Transverse colon (tissue), 4 donors: ENCODE measurements around the gene LHX3. TPM values are rescaled to one million over a fixed set of nuclear protein-coding genes. Genes with fewer than 3 reads are reported as not detected.

Experiments used
- DNase-seq: peaks from one replicate; pipeline ENCODE4 v3.0.0-alpha.2; 2019
- H3K27ac ChIP-seq, 4 donors: fragments of 200-600 bp; sonication (generic); 2 replicates each; pipeline ENCODE4 v1.5.1; 2016 to 2018; ENCODE audit warnings: inconsistent platforms in 4 of 4
- H3K27me3 ChIP-seq: fragments of 200-600 bp; sonication (generic); 2 replicates; pipeline ENCODE4 v1.5.1; 2017; ENCODE audit warnings: inconsistent platforms
- H3K36me3 ChIP-seq, 4 donors: fragments of 200-600 bp; sonication (generic); 2 replicates each; pipeline ENCODE4 v1.5.1; 2017 to 2019; ENCODE audit warnings: inconsistent platforms in 4 of 4
- H3K4me1 ChIP-seq, 4 donors: fragments of 200-600 bp; sonication (generic); 2 replicates each; pipeline ENCODE4 v1.5.1; 2017 to 2020; ENCODE audit warnings: inconsistent platforms in 4 of 4
- H3K4me3 ChIP-seq, 4 donors: fragments of 200-600 bp; sonication (generic); 1 replicate in 1 of 4; 2 replicates in 3 of 4; pipeline versions ENCODE4 v1.5.1 to v1.6.1; 2017 to 2019; ENCODE audit warnings: inconsistent platforms in 4 of 4
- H3K9me3 ChIP-seq, 2 donors: fragments of 200-600 bp; sonication (generic); 2 replicates each; pipeline ENCODE4 v1.5.1; 2017 to 2019; ENCODE audit warnings: inconsistent platforms in 2 of 2
- CTCF ChIP-seq, 5 experiments: fragments of 200-600 bp in 3 of 5; fragments of 450-650 bp in 2 of 5; sonication (generic) in 3 of 5; IDR thresholded peaks; 1 replicate in 2 of 5; 2 replicates in 3 of 5; pipeline ENCODE4 v1.5.1; 2016 to 2017; ENCODE audit warnings: antibody characterized with exemption in 5 of 5, inconsistent platforms in 3 of 5, mild to moderate bottlenecking in 2 of 5, moderate library complexity in 1 of 5
- EP300 ChIP-seq: sonication (generic); formaldehyde crosslinking; IDR thresholded peaks from one replicate; pipeline ENCODE4 v1.6.1; 2017; ENCODE audit warnings: antibody characterized with exemption, low read depth
- POLR2A ChIP-seq: fragments of 450-650 bp; IDR thresholded peaks from one replicate; pipeline ENCODE4 v1.6.1; 2016; ENCODE audit warnings: antibody characterized with exemption, mild to moderate bottlenecking, moderate library complexity
- POLR2AphosphoS5 ChIP-seq, 3 donors: sonication (generic); formaldehyde crosslinking; IDR thresholded peaks; one replicate each; pipeline ENCODE4 v1.6.1; 2016; ENCODE audit warnings: antibody characterized with exemption in 3 of 3
- WGBS, 2 donors: methylation state at CpG; one replicate each; pipeline ENCODE4 v1.1.5; 2018; ENCODE audit warnings: low coverage in 1 of 2; 5-methylcytosine and 5-hydroxymethylcytosine counted together
- in situ Hi-C, 4 donors: fragments of 200-750 bp; cut with MboI; loops; one replicate each; pipeline versions ENCODE4 v1.15.0 to v1.15.1; 2017; ENCODE audit warnings: low sequenced_read_pairs in 3 of 4, low pct_ligation_motif_present in 1 of 4, low pct_unique_long_range_greater_than_20kb in 1 of 4
- intact Hi-C: fragments of 100-400 bp; cut with DNase I; formaldehyde crosslinking; loops from one replicate; pipeline ENCODE4 v1.15.1; 2023; ENCODE audit warnings: low total_unique reads
- total RNA-seq, 4 donors: library from RNA; depleted of rRNA; stranded (reverse); fragments of >200 nt; gene quantifications; one replicate each; pipeline ENCODE4 v1.1.0, GENCODE V29; 2016

Gene LHX3
- total RNA-seq, 4 donors from 2014 or later, result not detected

GRCh38 chr9:136242918-136243525 is 38.1 kb upstream of the LHX3 start:
- intact Hi-C loops, result no loop called here
- peak overlapping the region in 1 of 4 donors; percentile 43 for H3K27ac ChIP-seq
- WGBS, 2 donors, result 71% methylated on average over 1 to 6 of the region's 6 CpGs

GRCh38 chr9:136242248-136242647 is 37.3 kb upstream of the LHX3 start:
- TF ChIP-seq POLR2A (no peak), CTCF (IDR thresholded peaks at IDR 0.05) (no peak)
- no peak for DNase-seq
- Histone ChIP-seq H3K27ac (no peak overlapping the region), H3K4me1 (peaks cover 8 to 35% (median 22%) of the 10 kb centered on the region in 4 donors), H3K36me3 (no peaks in the 10 kb centered on the region), H3K4me3 (no peak overlapping the region), H3K9me3 (no peaks in the 10 kb centered on the region), H3K27me3 (no peaks in the 10 kb centered on the region)
- intact Hi-C loops, result no loop called here
- in situ Hi-C loops, result no loop called here
- 86% methylated on average over 8 of the region's 8 CpGs; no CpG with 5 or more reads in 1 of the 2 donors for WGBS, 2 donors

More at GRCh38 chr9:136242918-136243525, 38.1 kb upstream of the LHX3 start:
- H3K36me3 ChIP-seq, result no peaks in the 10 kb centered on the region
- no peaks in the 10 kb centered on the region for H3K27me3 ChIP-seq
- peaks cover 8 to 35% (median 22%) of the 10 kb centered on the region in 4 donors for H3K4me1 ChIP-seq
- in situ Hi-C loops, result no loop called here
- DNase-seq, result no peak
- H3K4me3 ChIP-seq, result no peak overlapping the region
- TF ChIP-seq POLR2AphosphoS5 (IDR thresholded peaks at IDR 0.05), result no peak
- TF ChIP-seq POLR2A, result no peak
- no peak for TF ChIP-seq CTCF (IDR thresholded peaks at IDR 0.05)
- no peak for TF ChIP-seq EP300
- no peaks in the 10 kb centered on the region for H3K9me3 ChIP-seq

- WGBS, 2 donors, result 88% methylated on average over 13 of the region's 13 CpGs; no CpG with 5 or more reads in 1 of the 2 donors
- peaks cover 8 to 35% (median 22%) of the 10 kb centered on the region in 4 donors for H3K4me1 ChIP-seq
- no peak for TF ChIP-seq POLR2A
- TF ChIP-seq CTCF (IDR thresholded peaks at IDR 0.05), result no peak
- TF ChIP-seq POLR2AphosphoS5 (IDR thresholded peaks at IDR 0.05), result no peak
- no peak for TF ChIP-seq EP300
- no peaks in the 10 kb centered on the region for H3K36me3 ChIP-seq
- intact Hi-C loops (no loop called here), in situ Hi-C loops (no loop called here)
- no peak overlapping the region for H3K27ac ChIP-seq
- no peak overlapping the region for H3K4me3 ChIP-seq
- H3K27me3 ChIP-seq, result no peaks in the 10 kb centered on the region
- DNase-seq, result no peak
- H3K9me3 ChIP-seq, result no peaks in the 10 kb centered on the region
Observed at GRCh38 chr9:136241542-136241941, 36.6 kb upstream of the LHX3 start.

GRCh38 chr9:136240941-136241340 is 36.0 kb upstream of the LHX3 start:
- H3K9me3 ChIP-seq, result no peaks in the 10 kb centered on the region
- no peaks in the 10 kb centered on the region for H3K27me3 ChIP-seq
- H3K4me1 ChIP-seq, result peaks cover 8 to 30% (median 19%) of the 10 kb centered on the region in 4 donors
- WGBS, 2 donors, result 92 to 93% methylated on average over 7 to 20 of the region's 20 CpGs
- no peak for DNase-seq
- intact Hi-C loops, result no loop called here
- TF ChIP-seq POLR2AphosphoS5 (IDR thresholded peaks at IDR 0.05) (no peak), POLR2A (no peak), CTCF (IDR thresholded peaks at IDR 0.05) (no peak), EP300 (no peak)
- H3K36me3 ChIP-seq, result no peaks in the 10 kb centered on the region
- no peak overlapping the region for H3K4me3 ChIP-seq
- in situ Hi-C loops, result no loop called here
- no peak overlapping the region for H3K27ac ChIP-seq
